GM18868 (cell line): Measurements from ENCODE around the gene TPRX1.
"Not testable (repeated sequence)": the region's sequence is repeated elsewhere in the genome, so short reads cannot be mapped to it uniquely, and the experiment has no call there.

Experiments used
- ATAC-seq: cut with Tn5 transposase; IDR thresholded peaks from one replicate; pipeline ENCODE4 v1.9.1; 2021; ENCODE audit warnings: mild to moderate bottlenecking, moderate library complexity; ENCODE audit not compliant: unreplicated experiment

The TPRX1 gene

GRCh38 chr19:47769534-47769933 lies 34.8 kb downstream of the TPRX1 start:
- no peak for ATAC-seq

GRCh38 chr19:47768604-47769003 lies 35.7 kb downstream of the TPRX1 start:
- no peak for ATAC-seq

GRCh38 chr19:47767349-47767748 lies 37.0 kb downstream of the TPRX1 start:
- ATAC-seq: no peak

GRCh38 chr19:47766670-47767069 lies 37.7 kb downstream of the TPRX1 start:
- no peak for ATAC-seq

GRCh38 chr19:47766359-47766620 lies 38.1 kb downstream of the TPRX1 start:
- ATAC-seq: no peak

GRCh38 chr19:47765523-47766358 lies 38.6 kb downstream of the TPRX1 start:
- ATAC-seq: no peak

GRCh38 chr19:47764705-47765104 lies 39.6 kb downstream of the TPRX1 start:
- not testable (repeated sequence) for ATAC-seq

- no peak for ATAC-seq
Observed at GRCh38 chr19:47762615-47763308, 41.6 kb downstream of the TPRX1 start.

- ATAC-seq: no peak
Observed at GRCh38 chr19:47762151-47762550, 42.2 kb downstream of the TPRX1 start.

GRCh38 chr19:47761566-47761965 lies 42.8 kb downstream of the TPRX1 start:
- no peak for ATAC-seq

GRCh38 chr19:47760632-47760999 lies 43.7 kb downstream of the TPRX1 start:
- no peak for ATAC-seq

GRCh38 chr19:47758443-47758804 lies 45.9 kb downstream of the TPRX1 start:
- no peak for ATAC-seq

- no peak for ATAC-seq
Observed at GRCh38 chr19:47757617-47758442, 46.5 kb downstream of the TPRX1 start.

GRCh38 chr19:47756953-47757608 lies 47.3 kb downstream of the TPRX1 start:
- ATAC-seq: no peak

GRCh38 chr19:47756627-47756929 lies 47.8 kb downstream of the TPRX1 start:
- no peak for ATAC-seq

GRCh38 chr19:47755762-47756626 lies 48.4 kb downstream of the TPRX1 start:
- ATAC-seq: no peak

- no peak for ATAC-seq
Observed at GRCh38 chr19:47755065-47755761, 49.1 kb downstream of the TPRX1 start.

- no peak for ATAC-seq
Observed at GRCh38 chr19:47754206-47755064, 49.9 kb downstream of the TPRX1 start.
